HepG2 (cell line): ENCODE results near the gene MPP3. TPM values are rescaled to one million over a fixed set of nuclear protein-coding genes. Genes with fewer than 3 reads are reported as not detected.

Experiments used
- ASH2L ChIP-seq: fragments of 300-600, 200-600 bp; sonication (generic); IDR thresholded peaks from 2 replicates; pipeline ENCODE4 v1.7.0; 2017; ENCODE audit warnings: low read depth, mild to moderate bottlenecking, moderate library complexity, mixed read lengths, low read length; ENCODE audit not compliant: insufficient read length
- BCL6 ChIP-seq: IDR thresholded peaks from 2 replicates; pipeline ENCODE4 v1.6.1; 2016; ENCODE audit warnings: missing genetic modification reagents, missing compliant biosample characterization
- CREB1 ChIP-seq, 2 experiments: fragments of 450-650 bp in 1 of 2; IDR thresholded peaks; 2 replicates each; pipeline ENCODE4 v1.6.1; 2016 to 2017; ENCODE audit warnings: control low read depth in 1 of 2, mild to moderate bottlenecking in 1 of 2, missing compliant biosample characterization in 1 of 2, missing genetic modification characterization in 1 of 2
- DDIT3 ChIP-seq: sonication (generic); formaldehyde crosslinking; IDR thresholded peaks from 2 replicates; pipeline ENCODE4 v1.4.0; 2020; ENCODE audit warnings: mild to moderate bottlenecking, missing genetic modification reagents
- FOXK2 ChIP-seq: fragments of 450-650 bp; IDR thresholded peaks from 2 replicates; pipeline ENCODE4 v1.6.1; 2016
- FOXO4 ChIP-seq: sonication (generic); formaldehyde crosslinking; conservative IDR thresholded peaks from 2 replicates; pipeline ENCODE4 v1.8.1; 2023; ENCODE audit warnings: missing genetic modification reagents
- HCFC1 ChIP-seq: fragments of 150-350 bp; IDR thresholded peaks from 2 replicates; pipeline ENCODE4 v1.6.1; 2014; ENCODE audit warnings: low read depth, low read length
- HNRNPLL ChIP-seq: fragments of 200-400 bp; formaldehyde crosslinking; IDR thresholded peaks from 2 replicates; pipeline ENCODE4 v1.6.1; 2017; ENCODE audit warnings: mild to moderate bottlenecking, low read depth, low read length; ENCODE audit not compliant: poor library complexity, severe bottlenecking
- KAT7 ChIP-seq: IDR thresholded peaks from 2 replicates; pipeline ENCODE4 v1.6.1; 2018; ENCODE audit warnings: borderline replicate concordance, missing compliant biosample characterization
- MAZ ChIP-seq, 2 experiments: sonication (generic) in 1 of 2; formaldehyde crosslinking in 1 of 2; IDR thresholded peaks; 2 replicates each; pipeline versions ENCODE4 v1.5.0 to v1.6.1; 2012 to 2020; ENCODE audit warnings: low read depth in 2 of 2, mild to moderate bottlenecking in 2 of 2, borderline replicate concordance in 1 of 2, improper control_type of control experiment in 1 of 2, low read length in 1 of 2, missing genetic modification reagents in 1 of 2, moderate library complexity in 1 of 2
- SATB2 ChIP-seq: sonication (generic); formaldehyde crosslinking; IDR thresholded peaks from 2 replicates; pipeline ENCODE4 v1.5.0; 2020; ENCODE audit warnings: missing genetic modification reagents
- SNRNP70 ChIP-seq: fragments of 200-400 bp; formaldehyde crosslinking; IDR thresholded peaks from 2 replicates; pipeline ENCODE4 v1.6.1; 2017; ENCODE audit warnings: mild to moderate bottlenecking, low read depth, low read length, moderate library complexity
- SRSF4 ChIP-seq: fragments of 200-400 bp; formaldehyde crosslinking; IDR thresholded peaks from one replicate; pipeline ENCODE4 v1.6.1; 2018; ENCODE audit warnings: mild to moderate bottlenecking, low read depth, low read length, moderate library complexity; ENCODE audit not compliant: poor library complexity, severe bottlenecking
- SYNCRIP ChIP-seq: fragments of 200-400 bp; formaldehyde crosslinking; IDR thresholded peaks from 2 replicates; pipeline ENCODE4 v1.6.1; 2018; ENCODE audit warnings: mild to moderate bottlenecking, low read depth, low read length; ENCODE audit not compliant: insufficient read depth
- YEATS2 ChIP-seq: sonication (generic); formaldehyde crosslinking; IDR thresholded peaks from 2 replicates; pipeline ENCODE4 v1.4.0; 2020; ENCODE audit warnings: missing genetic modification reagents, borderline replicate concordance
- ZNF337 ChIP-seq: sonication (generic); formaldehyde crosslinking; IDR thresholded peaks from 2 replicates; pipeline ENCODE4 v1.5.1; 2020; ENCODE audit warnings: missing genetic modification reagents, low read depth, mild to moderate bottlenecking, borderline replicate concordance
- ZNF770 ChIP-seq: sonication (generic); formaldehyde crosslinking; IDR thresholded peaks from 2 replicates; pipeline ENCODE4 v1.5.0; 2020; ENCODE audit warnings: mild to moderate bottlenecking, missing genetic modification reagents
- ZNF782 ChIP-seq: sonication (generic); formaldehyde crosslinking; IDR thresholded peaks from 2 replicates; pipeline ENCODE4 v1.4.0; 2020; ENCODE audit warnings: missing genetic modification reagents, mild to moderate bottlenecking, borderline replicate concordance
- ZNF790 ChIP-seq: sonication (generic); formaldehyde crosslinking; IDR thresholded peaks from 2 replicates; pipeline ENCODE4 v1.8.0; 2022; ENCODE audit warnings: missing genetic modification reagents, mild to moderate bottlenecking, borderline replicate concordance
- polyA plus RNA-seq, 8 experiments: library from polyadenylated mRNA; depleted of rRNA in 3 of 8; stranded (reverse) in 7 of 8; unstranded in 1 of 8; fragments of >200 nt; fragmentation: Illumina TruSeq in 4 of 8; extraction: Trizol in 4 of 8; gene quantifications; 2 replicates each; pipeline versions ENCODE4 v1.2.1 to v1.2.3, GENCODE V29; 2011 to 2016; ENCODE audit warnings: low read depth in 4 of 8, missing spikeins in 1 of 8, mixed read lengths in 1 of 8; ENCODE audit not compliant: insufficient read depth in 1 of 8
- total RNA-seq, 5 experiments: library from RNA; depleted of rRNA; stranded (reverse); fragments of >200 nt; fragmentation: Illumina TruSeq; extraction: Trizol; gene quantifications; 2 replicates each; pipeline ENCODE4 v1.2.3, GENCODE V29; 2016; ENCODE audit warnings: low read depth in 1 of 5
- TF ChIP-seq, protein P1 (sequence below): fragments of 450-650 bp; IDR thresholded peaks from 2 replicates; pipeline ENCODE4 v1.6.1; 2016
- TF ChIP-seq, protein P2 (sequence below): sonication (generic); formaldehyde crosslinking; IDR thresholded peaks from 2 replicates; pipeline ENCODE4 v1.5.0; 2020; ENCODE audit warnings: missing genetic modification reagents

The MPP3 gene
- total and polyA plus RNA-seq, 2 of the 13 experiments (the other 11 are each of a cell fraction or from before 2014, with no cell fraction given): 0.91 to 1.8 TPM

DNA sequence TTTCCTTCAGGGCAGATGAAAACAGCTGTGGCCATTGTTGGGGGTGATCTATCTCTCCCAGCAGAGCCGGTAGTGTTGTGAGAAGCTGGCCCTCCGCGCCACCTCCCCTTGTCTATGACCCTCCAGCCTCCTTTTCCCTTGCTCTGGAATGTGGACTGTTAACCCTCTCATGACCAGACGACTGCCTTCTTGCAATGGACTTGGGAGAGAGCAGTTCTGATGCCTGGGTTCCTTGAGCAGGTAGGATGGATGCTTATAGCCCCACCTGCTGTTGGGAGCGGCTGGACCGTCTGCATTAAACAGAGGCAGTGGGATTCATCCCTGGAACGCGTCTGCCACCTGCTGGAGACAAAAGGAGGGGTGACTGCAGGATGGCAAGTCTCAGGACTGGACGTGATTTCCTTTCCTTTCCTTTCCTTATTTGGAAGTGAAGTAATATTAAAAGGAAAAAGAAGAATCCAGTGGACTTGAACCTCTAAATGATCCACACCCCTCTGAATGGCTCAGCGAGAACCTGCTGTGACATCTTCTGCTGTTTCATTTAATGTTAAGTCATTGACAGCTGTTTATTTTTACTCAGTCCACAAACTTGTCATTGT is 72.6 kb downstream of the MPP3 start (continued):
- no peak for TF ChIP-seq SYNCRIP
- no peak for TF ChIP-seq SNRNP70
- no peak for TF ChIP-seq MAZ (IDR thresholded peaks at IDR 0.05; ENCODE audit: borderline replicate concordance, low read depth, low read length)
- TF ChIP-seq MAZ (CRISPR knock-in tag; IDR thresholded peaks at IDR 0.05; ENCODE audit: low read depth): no peak; the same call in 1 of the 2 replicates
- no peak for TF ChIP-seq FOXK2
- TF ChIP-seq ZNF337 (CRISPR knock-in tag): no peak
- TF ChIP-seq SATB2 (CRISPR knock-in tag): no peak
- TF ChIP-seq ASH2L: no peak
- no peak for TF ChIP-seq DDIT3 (CRISPR knock-in tag)
- TF ChIP-seq ZNF790 (CRISPR knock-in tag): no peak
- peak; percentile 76; the same call in 1 of the 2 replicates for TF ChIP-seq YEATS2 (CRISPR knock-in tag)
- no peak for TF ChIP-seq ZNF770 (CRISPR knock-in tag)
- TF ChIP-seq SRSF4: no peak
- TF ChIP-seq, protein P1, sequence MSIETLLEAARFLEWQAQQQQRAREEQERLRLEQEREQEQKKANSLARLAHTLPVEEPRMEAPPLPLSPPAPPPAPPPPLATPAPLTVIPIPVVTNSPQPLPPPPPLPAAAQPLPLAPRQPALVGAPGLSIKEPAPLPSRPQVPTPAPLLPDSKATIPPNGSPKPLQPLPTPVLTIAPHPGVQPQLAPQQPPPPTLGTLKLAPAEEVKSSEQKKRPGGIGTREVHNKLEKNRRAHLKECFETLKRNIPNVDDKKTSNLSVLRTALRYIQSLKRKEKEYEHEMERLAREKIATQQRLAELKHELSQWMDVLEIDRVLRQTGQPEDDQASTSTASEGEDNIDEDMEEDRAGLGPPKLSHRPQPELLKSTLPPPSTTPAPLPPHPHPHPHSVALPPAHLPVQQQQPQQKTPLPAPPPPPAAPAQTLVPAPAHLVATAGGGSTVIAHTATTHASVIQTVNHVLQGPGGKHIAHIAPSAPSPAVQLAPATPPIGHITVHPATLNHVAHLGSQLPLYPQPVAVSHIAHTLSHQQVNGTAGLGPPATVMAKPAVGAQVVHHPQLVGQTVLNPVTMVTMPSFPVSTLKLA: no peak
- TF ChIP-seq HCFC1: no peak
- peak; percentile 43; the same call in 1 of the 2 replicates for TF ChIP-seq BCL6 (CRISPR knock-in tag)
- TF ChIP-seq KAT7 (CRISPR knock-in tag): no peak
- no peak for TF ChIP-seq ZNF782 (CRISPR knock-in tag)
- TF ChIP-seq, protein P2, sequence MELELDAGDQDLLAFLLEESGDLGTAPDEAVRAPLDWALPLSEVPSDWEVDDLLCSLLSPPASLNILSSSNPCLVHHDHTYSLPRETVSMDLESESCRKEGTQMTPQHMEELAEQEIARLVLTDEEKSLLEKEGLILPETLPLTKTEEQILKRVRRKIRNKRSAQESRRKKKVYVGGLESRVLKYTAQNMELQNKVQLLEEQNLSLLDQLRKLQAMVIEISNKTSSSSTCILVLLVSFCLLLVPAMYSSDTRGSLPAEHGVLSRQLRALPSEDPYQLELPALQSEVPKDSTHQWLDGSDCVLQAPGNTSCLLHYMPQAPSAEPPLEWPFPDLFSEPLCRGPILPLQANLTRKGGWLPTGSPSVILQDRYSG (CRISPR knock-in tag): no peak
- TF ChIP-seq HNRNPLL: no peak
- no peak for TF ChIP-seq FOXO4
- TF ChIP-seq CREB1 (IDR thresholded peaks at IDR 0.05): no peak
- TF ChIP-seq CREB1 (CRISPR knock-in tag; IDR thresholded peaks at IDR 0.05): no peak; the same call in 1 of the 2 replicates
